ENCODE results near the gene ELK4. TPM values are rescaled to one million over a fixed set of nuclear protein-coding genes. Genes with fewer than 3 reads are reported as not detected.

Gene ELK4
- total and polyA plus RNA-seq, 2 of the 4 experiments (the other 2 are of a cell fraction): 4.6 to 11.3 TPM

- ChIA-PET CTCF (interaction anchor here (1.1 to 7.6 kb wide), 8 partner anchors 9 to 132 kb away, joined by 3 to 156 read pairs (median 6); partner anchors contain the start of gene ELK4), POLR2A (ENCODE audit: unreplicated experiment) (no interaction called here)
- no peak overlapping the region for H3K27ac ChIP-seq (ENCODE audit: insufficient read depth, low read length)
- H4K5ac ChIP-seq (ENCODE audit: low read depth, low read length): no peak overlapping the region
- dilution Hi-C loops (cut with HindIII; ENCODE audit: low sequenced_read_pairs, unreplicated experiment): no loop called here
- no peaks in the 10 kb centered on the region for H3K9me3 ChIP-seq (ENCODE audit: control insufficient read depth, insufficient read depth, low read length)
- no peak overlapping the region for H3K4ac ChIP-seq (ENCODE audit: low read depth, low read length)
- 93% methylated on average over 4 of the region's 7 CpGs; no CpG with 5 or more reads in 1 of the 2 experiments for WGBS, 2 experiments (ENCODE audit: extremely low coverage in 2 of 2, insufficient read length in 1 of 2)
- no peak for ATAC-seq (ENCODE audit: low read depth)
- no peak overlapping the region for H4K8ac ChIP-seq (ENCODE audit: low read depth in 2 of 2, low read length in 2 of 2)
- no TSS peak for BruUV-seq (replicated peaks)
- in situ Hi-C loops (cut with MboI; ENCODE audit: low sequenced_read_pairs): no loop called here
- no peak for DNase-seq
- H2BK5ac ChIP-seq (ENCODE audit: low read depth, low read length, poor library complexity, severe bottlenecking): no peak overlapping the region
- H3K56ac ChIP-seq (ENCODE audit: extremely low read depth, insufficient read depth, low read length): no peak overlapping the region
- H4K91ac ChIP-seq (ENCODE audit: insufficient read depth, low read depth, low read length): 0 out of 2 replicates have a peak overlapping the region, but pooled peaks have one; percentile 23
- H3K9me1 ChIP-seq (ENCODE audit: insufficient read depth, low read length): 0 out of 2 replicates have a peak, but pooled peaks cover 2% of the 10 kb centered on the region
- no peaks in the 10 kb centered on the region; the same call in 1 of the 2 replicates for H3K27me3 ChIP-seq (ENCODE audit: control insufficient read depth, insufficient read depth, low read length)
- no peaks in the 10 kb centered on the region for H3K36me3 ChIP-seq (ENCODE audit: control insufficient read depth, insufficient read depth, low read length)
- H2AFZ ChIP-seq (replicated peaks; ENCODE audit: low read length, poor library complexity): peak overlapping the region; percentile 80
- no peak overlapping the region for H2AK5ac ChIP-seq (ENCODE audit: low read depth, low read length)
- no peak overlapping the region for H2AK9ac ChIP-seq (replicated peaks; ENCODE audit: low read depth, low read length, poor library complexity)
- no peak overlapping the region for H3K18ac ChIP-seq (ENCODE audit: low read depth, low read length)
- no peak overlapping the region for H3K4me2 ChIP-seq (ENCODE audit: low read depth, low read length)
- no peak overlapping the region for H2BK15ac ChIP-seq (ENCODE audit: low read depth, low read length)
- H4K20me1 ChIP-seq (ENCODE audit: insufficient read depth, low read length): no peaks in the 10 kb centered on the region
- H3K79me1 ChIP-seq (ENCODE audit: low read depth in 1 of 2, low read length in 2 of 2): no peaks in the 10 kb centered on the region
- H3K14ac ChIP-seq (replicated peaks; ENCODE audit: low read depth, low read length): no peak overlapping the region
- no peak for TF ChIP-seq MAZ (IDR thresholded peaks at IDR 0.05; ENCODE audit: borderline replicate concordance, low read depth, low read length)
- no peak for TF ChIP-seq FOS (IDR thresholded peaks at IDR 0.05; ENCODE audit: low read depth, low read length)
- no peak for TF ChIP-seq RCOR1 (IDR thresholded peaks at IDR 0.05; ENCODE audit: insufficient replicate concordance, low read length)
- no peak for TF ChIP-seq ELK1 (IDR thresholded peaks at IDR 0.05; ENCODE audit: borderline replicate concordance, low read depth, low read length)
- no peak for TF ChIP-seq USF2 (IDR thresholded peaks at IDR 0.05; ENCODE audit: low read depth, low read length)
- TF ChIP-seq RAD21 (IDR thresholded peaks at IDR 0.05; ENCODE audit: low read length): no peak
- TF ChIP-seq SMC3 (IDR thresholded peaks at IDR 0.05; ENCODE audit: low read depth, low read length): no peak
- no peak for TF ChIP-seq RFX5 (IDR thresholded peaks at IDR 0.05; ENCODE audit: low read depth, low read length)
- TF ChIP-seq NFE2L2 (IDR thresholded peaks at IDR 0.05; ENCODE audit: low read depth, low read length): no peak
- no peak for TF ChIP-seq MAFK (IDR thresholded peaks at IDR 0.05; ENCODE audit: low read depth, low read length)
- TF ChIP-seq BHLHE40 (IDR thresholded peaks at IDR 0.05; ENCODE audit: low read depth, low read length): no peak
- TF ChIP-seq CEBPB (IDR thresholded peaks at IDR 0.05; ENCODE audit: low read depth, low read length): no peak
- no peak for TF ChIP-seq CHD1 (IDR thresholded peaks at IDR 0.05; ENCODE audit: low read depth, low read length)
- no peak for TF ChIP-seq CTCF (conservative IDR thresholded peaks at IDR 0.05; ENCODE audit: low read depth, low read length)
- no peak for TF ChIP-seq MXI1 (IDR thresholded peaks at IDR 0.05; ENCODE audit: borderline replicate concordance, low read depth, low read length)
- TF ChIP-seq POLR2A (IDR thresholded peaks at IDR 0.05; ENCODE audit: low read depth, low read length): no peak
- no peak overlapping the region for H2BK20ac ChIP-seq (ENCODE audit: low read depth, low read length)
- intact Hi-C loops (cut with micrococcal nuclease): loop anchor here (2.0 kb wide), 1 partner anchor 122 kb away; no protein-coding TSS in a partner anchor
- no peak overlapping the region for H3K4me3 ChIP-seq (ENCODE audit: insufficient read depth, low read depth, low read length)
- peaks cover 4% of the 10 kb centered on the region for H3K4me1 ChIP-seq (ENCODE audit: control insufficient read depth, insufficient read depth, low read length)
- H2BK120ac ChIP-seq (ENCODE audit: low read depth, low read length): no peak overlapping the region
- H3K23ac ChIP-seq (ENCODE audit: low read depth, low read length): no peak overlapping the region
- H3K9ac ChIP-seq (ENCODE audit: low read depth, low read length): no peak overlapping the region
Measured at GRCh38 chr1:205589046-205589445, 42.8 kb downstream of the ELK4 start.
